ENCODE measurements around the gene ELFN1. TPM values are rescaled to one million over a fixed set of nuclear protein-coding genes. Genes with fewer than 3 reads are reported as not detected.

The ELFN1 gene
- total and polyA plus RNA-seq, 5 donors from 2014 or later, result not detected

DNA sequence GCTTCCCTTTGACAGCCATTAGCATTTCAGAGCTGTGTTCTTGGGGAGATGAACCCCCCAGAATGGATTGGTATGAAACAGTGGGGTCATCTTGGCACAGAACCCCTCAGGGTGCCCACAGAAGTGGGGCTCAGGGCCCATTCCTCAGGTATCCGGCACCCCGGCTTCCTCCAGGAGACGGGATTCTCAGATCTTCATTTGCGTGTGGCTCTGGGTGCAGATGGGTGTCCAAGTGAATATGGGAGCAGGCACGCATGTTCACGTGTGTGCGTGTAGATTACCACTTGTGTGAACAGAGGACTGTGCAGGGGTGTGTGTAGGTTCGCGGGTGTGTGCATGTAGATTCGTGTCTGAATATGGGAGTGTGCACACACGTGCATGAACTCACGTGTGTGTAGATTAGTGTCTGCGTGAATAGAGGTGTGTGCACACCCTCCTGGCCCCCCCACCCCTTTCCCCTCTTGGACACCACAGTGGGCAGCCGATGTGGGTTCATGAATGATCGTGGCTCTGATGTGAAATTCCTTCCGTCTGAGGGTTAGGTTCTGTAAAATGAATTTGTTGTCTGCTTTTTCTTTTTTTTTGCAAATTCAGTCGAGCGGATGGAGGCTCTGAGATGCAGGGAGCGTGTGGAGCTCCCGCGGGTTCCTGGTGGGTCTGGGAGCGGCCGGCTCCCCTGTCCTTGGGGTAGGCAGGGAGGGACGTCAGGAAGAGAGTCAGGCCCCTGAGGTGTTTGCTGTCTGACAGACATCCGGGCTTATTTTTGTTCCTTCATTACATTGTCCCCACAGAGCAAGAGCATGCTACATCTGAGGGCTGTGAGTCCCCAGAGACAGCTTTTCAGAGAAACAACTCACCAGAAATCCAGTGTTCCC is 7.4 kb downstream of the ELFN1 start:
- no peaks in the 10 kb centered on the region for H3K4me1 Mint-ChIP-seq
- no peak overlapping the region for H3K4me3 ChIP-seq (ENCODE audit: low read depth, low read length)
- H3K36me3 Mint-ChIP-seq, result no peaks in the 10 kb centered on the region
- no peaks in the 10 kb centered on the region for H3K27me3 ChIP-seq (ENCODE audit: control insufficient read depth, insufficient read depth, low read length)
- ATAC-seq (ENCODE audit: low read depth in 2 of 2) (no peak), DNase-seq (no peak)
- H3K36me3 ChIP-seq (ENCODE audit: control insufficient read depth, insufficient read depth, low read length), result no peaks in the 10 kb centered on the region
- no peak overlapping the region for H3K27ac ChIP-seq (ENCODE audit: insufficient read depth, low read length, poor library complexity, severe bottlenecking)
- no peaks in the 10 kb centered on the region for H3K4me1 ChIP-seq (ENCODE audit: control insufficient read depth, insufficient read depth, low read length, poor library complexity, severe bottlenecking)
- H3K9me3 Mint-ChIP-seq, result peaks cover 0 to 2% (median 0%) of the 10 kb centered on the region in 7 donors
- no peak overlapping the region for H3K4me3 Mint-ChIP-seq
- no peaks in the 10 kb centered on the region for H3K9me3 ChIP-seq (ENCODE audit: control insufficient read depth in 2 of 2, low read length in 2 of 2)
- no peak overlapping the region for H3K27ac Mint-ChIP-seq
- peaks cover 15% of the 10 kb centered on the region for H3K27me3 Mint-ChIP-seq

DNA sequence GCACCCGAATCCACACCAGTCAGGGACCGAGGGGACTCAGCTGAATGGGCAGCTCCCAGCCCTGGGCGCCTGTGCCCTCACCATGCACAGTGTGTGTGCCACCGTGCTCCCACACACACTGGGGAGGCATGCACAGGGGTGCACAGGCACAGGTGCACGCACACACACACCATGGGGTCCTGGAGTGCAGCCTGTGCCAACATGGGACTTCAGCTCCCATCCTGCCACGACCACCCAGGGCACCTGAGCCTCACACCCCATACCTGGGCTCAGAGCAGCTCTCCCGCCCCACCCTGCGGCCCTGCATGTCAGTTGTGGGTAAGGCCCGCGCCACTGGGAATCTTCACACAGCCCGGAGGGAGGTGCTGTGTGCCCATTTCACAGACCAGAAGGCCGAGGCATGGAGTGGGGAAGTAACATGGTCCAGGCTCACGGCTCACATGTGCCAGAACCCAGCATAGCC is 8.0 kb downstream of the ELFN1 start:
- Mint-ChIP-seq H3K9me3 (peaks cover 0 to 8% (median 3%) of the 10 kb centered on the region in 7 donors), H3K27me3 (peaks cover 12% of the 10 kb centered on the region), H3K4me3 (no peak overlapping the region), H3K27ac (no peak overlapping the region), H3K4me1 (no peaks in the 10 kb centered on the region), H3K36me3 (no peaks in the 10 kb centered on the region)
- no peak for DNase-seq
- H3K27me3 ChIP-seq (ENCODE audit: control insufficient read depth, insufficient read depth, low read length), result no peaks in the 10 kb centered on the region
- no peaks in the 10 kb centered on the region for H3K4me1 ChIP-seq (ENCODE audit: control insufficient read depth, insufficient read depth, low read length, poor library complexity, severe bottlenecking)
- H3K4me3 ChIP-seq (ENCODE audit: low read depth, low read length), result no peak overlapping the region
- ATAC-seq (ENCODE audit: low read depth in 2 of 2), result no peak
- no peak overlapping the region for H3K27ac ChIP-seq (ENCODE audit: insufficient read depth, low read length, poor library complexity, severe bottlenecking)
- no peaks in the 10 kb centered on the region for H3K9me3 ChIP-seq (ENCODE audit: control insufficient read depth in 2 of 2, low read length in 2 of 2)
- no peaks in the 10 kb centered on the region for H3K36me3 ChIP-seq (ENCODE audit: control insufficient read depth, insufficient read depth, low read length)

DNA sequence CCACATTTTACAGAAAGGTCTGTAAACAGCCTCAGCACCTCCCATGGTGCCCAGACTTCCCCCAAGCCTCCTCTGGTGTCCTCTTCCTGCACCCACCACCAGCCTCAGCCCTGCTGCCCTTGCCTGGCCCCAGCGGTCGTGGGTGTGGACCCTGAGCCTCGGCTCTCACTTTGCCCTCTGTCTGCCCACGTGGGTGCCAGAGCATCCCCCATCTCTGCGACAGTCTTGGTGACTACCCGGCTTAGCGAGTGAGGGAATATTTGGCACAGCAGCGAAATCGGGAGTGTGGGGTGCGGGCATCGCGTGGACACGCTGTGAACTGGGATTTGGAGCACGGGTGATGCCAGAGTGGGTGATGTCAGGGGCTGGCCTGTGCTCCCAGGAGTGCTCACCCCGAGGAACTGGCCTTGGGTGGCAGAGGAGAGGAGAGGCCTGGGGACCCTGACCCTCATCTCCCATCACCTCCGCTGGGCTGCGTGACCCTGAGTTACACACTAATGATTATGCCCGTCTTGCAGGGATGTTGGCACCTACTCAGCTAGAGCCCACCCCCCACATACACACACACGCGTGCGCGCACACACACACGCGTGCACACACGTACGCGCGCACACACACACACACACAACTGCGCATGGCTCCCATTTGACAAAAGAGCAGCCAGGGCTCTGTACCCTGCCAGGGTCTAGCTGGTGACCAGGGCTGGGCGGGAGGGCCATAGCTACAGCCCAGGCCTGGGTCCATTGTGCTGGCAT is 8.7 kb downstream of the ELFN1 start:
- Histone ChIP-seq H3K4me1 (ENCODE audit: control insufficient read depth, insufficient read depth, low read length, poor library complexity, severe bottlenecking) (no peaks in the 10 kb centered on the region), H3K4me3 (ENCODE audit: low read depth, low read length) (no peak overlapping the region), H3K9me3 (ENCODE audit: control insufficient read depth in 2 of 2, low read length in 2 of 2) (peaks cover 0 to 2% of the 10 kb centered on the region in 2 experiments), H3K36me3 (ENCODE audit: control insufficient read depth, insufficient read depth, low read length) (no peaks in the 10 kb centered on the region), H3K27ac (ENCODE audit: insufficient read depth, low read length, poor library complexity, severe bottlenecking) (no peak overlapping the region), H3K27me3 (ENCODE audit: control insufficient read depth, insufficient read depth, low read length) (no peaks in the 10 kb centered on the region)
- Mint-ChIP-seq H3K4me1 (no peaks in the 10 kb centered on the region), H3K27ac (no peak overlapping the region), H3K9me3 (peaks cover 0 to 12% (median 5%) of the 10 kb centered on the region in 7 donors), H3K27me3 (peaks cover 12% of the 10 kb centered on the region), H3K36me3 (no peaks in the 10 kb centered on the region), H3K4me3 (no peak overlapping the region)
- no peak for ATAC-seq (ENCODE audit: low read depth in 2 of 2)
- DNase-seq, result no peak

DNA sequence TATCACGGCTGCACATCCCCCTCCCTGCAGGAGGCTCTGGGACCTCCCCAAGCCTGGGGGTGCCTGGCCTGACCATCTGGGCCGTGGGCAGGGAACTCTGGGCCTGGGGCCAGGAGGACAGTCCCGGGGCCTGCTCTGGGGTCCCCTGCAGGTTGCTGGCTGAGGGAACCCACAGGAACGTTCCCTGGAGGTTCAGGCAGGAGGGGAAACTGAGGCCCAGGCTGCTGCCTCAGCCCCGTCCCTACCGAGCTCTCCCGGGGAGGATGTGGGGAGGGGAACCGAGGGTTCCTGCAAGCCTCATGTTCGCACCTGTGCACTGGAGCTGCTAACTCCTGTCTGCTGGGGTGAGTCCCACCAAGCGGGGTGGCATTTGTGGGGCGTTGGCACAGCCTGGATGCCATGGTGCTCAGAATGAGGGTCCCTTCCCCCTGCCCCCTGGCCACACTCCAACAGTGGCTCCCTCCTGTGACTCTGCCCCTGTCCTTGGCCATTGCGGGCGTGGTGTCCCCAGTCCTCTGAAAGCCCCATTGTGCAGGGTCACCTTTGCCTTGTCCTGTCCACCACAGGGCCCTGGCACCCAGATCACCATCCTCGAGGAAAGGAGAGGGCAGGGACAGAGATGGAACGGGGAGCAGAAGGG is 9.4 kb downstream of the ELFN1 start:
- Histone ChIP-seq H3K9me3 (ENCODE audit: control insufficient read depth in 2 of 2, low read length in 2 of 2) (peaks cover 7 to 9% of the 10 kb centered on the region in 2 experiments), H3K4me1 (ENCODE audit: control insufficient read depth, insufficient read depth, low read length, poor library complexity, severe bottlenecking) (no peaks in the 10 kb centered on the region), H3K36me3 (ENCODE audit: control insufficient read depth, insufficient read depth, low read length) (no peaks in the 10 kb centered on the region), H3K27me3 (ENCODE audit: control insufficient read depth, insufficient read depth, low read length) (no peaks in the 10 kb centered on the region), H3K27ac (ENCODE audit: insufficient read depth, low read length, poor library complexity, severe bottlenecking) (no peak overlapping the region), H3K4me3 (ENCODE audit: low read depth, low read length) (no peak overlapping the region)
- H3K4me1 Mint-ChIP-seq, result no peaks in the 10 kb centered on the region
- no peaks in the 10 kb centered on the region for H3K36me3 Mint-ChIP-seq
- H3K27me3 Mint-ChIP-seq, result peaks cover 17% of the 10 kb centered on the region
- H3K9me3 Mint-ChIP-seq, result peaks cover 0 to 17% (median 8%) of the 10 kb centered on the region in 7 donors
- no peak overlapping the region for H3K27ac Mint-ChIP-seq
- DNase-seq, result no peak
- H3K4me3 Mint-ChIP-seq, result no peak overlapping the region
- ATAC-seq (ENCODE audit: low read depth in 2 of 2), result no peak

DNA sequence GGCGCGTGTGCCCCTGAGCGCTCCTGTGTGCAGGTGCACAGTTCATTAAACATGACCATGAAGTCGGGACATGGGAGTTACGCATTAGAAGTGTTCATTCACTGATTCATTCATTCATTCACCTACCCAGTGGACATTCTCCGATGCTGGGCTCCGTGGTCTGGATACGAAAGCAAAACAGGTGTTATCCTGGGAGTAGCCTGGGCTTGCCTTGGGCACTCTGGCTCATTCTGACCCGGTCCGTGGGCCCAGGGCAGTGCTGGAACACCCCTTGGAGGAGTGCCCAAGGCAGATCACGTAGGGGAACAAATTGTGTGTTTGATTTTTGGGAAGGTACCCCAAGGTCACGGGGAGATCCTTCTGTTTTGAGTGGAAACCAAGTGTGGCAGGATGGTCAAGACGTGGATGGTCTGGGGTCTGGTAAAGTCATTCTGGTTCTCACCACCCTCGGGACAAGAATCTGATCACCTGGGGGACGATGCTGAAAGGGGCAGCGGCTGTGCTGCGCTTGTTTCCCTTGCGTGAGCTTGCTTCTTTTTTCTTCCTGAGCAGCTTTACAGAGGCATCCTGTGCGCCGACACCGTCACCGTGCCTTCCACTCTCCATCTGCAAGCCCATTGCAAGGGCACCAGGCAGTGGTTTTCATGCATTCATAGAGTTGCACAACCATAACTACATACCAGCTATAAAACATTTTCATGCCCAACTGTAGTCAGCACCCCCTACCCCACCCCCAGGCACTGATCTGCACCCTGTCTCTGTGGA is 10.1 kb downstream of the ELFN1 start:
- no peak overlapping the region for H3K4me3 Mint-ChIP-seq
- H3K27ac ChIP-seq (ENCODE audit: insufficient read depth, low read length, poor library complexity, severe bottlenecking), result no peak overlapping the region
- H3K27ac Mint-ChIP-seq, result no peak overlapping the region
- H3K36me3 Mint-ChIP-seq, result no peaks in the 10 kb centered on the region
- no peak overlapping the region for H3K4me3 ChIP-seq (ENCODE audit: low read depth, low read length)
- H3K4me1 ChIP-seq (ENCODE audit: control insufficient read depth, insufficient read depth, low read length, poor library complexity, severe bottlenecking), result no peaks in the 10 kb centered on the region
- H3K9me3 Mint-ChIP-seq, result peaks cover 0 to 22% (median 11%) of the 10 kb centered on the region in 7 donors
- peaks cover 18% of the 10 kb centered on the region for H3K27me3 Mint-ChIP-seq
- no peak for ATAC-seq (ENCODE audit: low read depth in 2 of 2)
- H3K36me3 ChIP-seq (ENCODE audit: control insufficient read depth, insufficient read depth, low read length), result no peaks in the 10 kb centered on the region
- H3K9me3 ChIP-seq (ENCODE audit: control insufficient read depth in 2 of 2, low read length in 2 of 2), result peaks cover 11 to 12% of the 10 kb centered on the region in 2 experiments
- DNase-seq, result no peak
- no peaks in the 10 kb centered on the region for H3K4me1 Mint-ChIP-seq
- peaks cover 2% of the 10 kb centered on the region for H3K27me3 ChIP-seq (ENCODE audit: control insufficient read depth, insufficient read depth, low read length)

DNA sequence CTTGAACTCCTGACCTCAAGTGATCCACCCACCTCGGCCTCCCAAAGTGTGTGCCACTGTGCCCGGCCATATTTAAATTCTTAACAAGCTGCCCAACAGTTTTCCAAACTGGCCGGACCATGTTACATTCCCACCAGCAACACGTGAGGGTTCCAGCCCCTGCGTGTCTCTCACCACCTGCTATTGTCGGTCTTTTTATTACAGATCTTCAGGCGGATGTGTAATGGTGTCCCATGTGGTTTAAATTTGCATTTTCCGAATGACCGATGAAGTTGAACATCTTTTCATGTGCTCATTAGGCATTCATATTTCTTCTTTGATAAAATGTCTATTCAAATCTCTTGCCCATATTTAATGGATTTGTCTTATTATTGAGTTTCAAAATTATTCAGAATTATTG is 11.5 kb downstream of the ELFN1 start:
- Histone ChIP-seq H3K4me1 (ENCODE audit: control insufficient read depth, insufficient read depth, low read length, poor library complexity, severe bottlenecking) (no peaks in the 10 kb centered on the region), H3K27me3 (ENCODE audit: control insufficient read depth, insufficient read depth, low read length) (peaks cover 8% of the 10 kb centered on the region), H3K4me3 (ENCODE audit: low read depth, low read length) (no peak overlapping the region), H3K9me3 (ENCODE audit: control insufficient read depth in 2 of 2, low read length in 2 of 2) (peaks cover 14% of the 10 kb centered on the region in 2 experiments), H3K36me3 (ENCODE audit: control insufficient read depth, insufficient read depth, low read length) (no peaks in the 10 kb centered on the region), H3K27ac (ENCODE audit: insufficient read depth, low read length, poor library complexity, severe bottlenecking) (no peak overlapping the region)
- ATAC-seq (ENCODE audit: low read depth in 2 of 2) (no peak), DNase-seq (no peak)
- Mint-ChIP-seq H3K36me3 (no peaks in the 10 kb centered on the region), H3K27me3 (peaks cover 26% of the 10 kb centered on the region), H3K4me3 (no peak overlapping the region), H3K4me1 (no peaks in the 10 kb centered on the region), H3K27ac (no peak overlapping the region), H3K9me3 (peaks cover 4 to 29% (median 13%) of the 10 kb centered on the region in 7 donors)

DNA sequence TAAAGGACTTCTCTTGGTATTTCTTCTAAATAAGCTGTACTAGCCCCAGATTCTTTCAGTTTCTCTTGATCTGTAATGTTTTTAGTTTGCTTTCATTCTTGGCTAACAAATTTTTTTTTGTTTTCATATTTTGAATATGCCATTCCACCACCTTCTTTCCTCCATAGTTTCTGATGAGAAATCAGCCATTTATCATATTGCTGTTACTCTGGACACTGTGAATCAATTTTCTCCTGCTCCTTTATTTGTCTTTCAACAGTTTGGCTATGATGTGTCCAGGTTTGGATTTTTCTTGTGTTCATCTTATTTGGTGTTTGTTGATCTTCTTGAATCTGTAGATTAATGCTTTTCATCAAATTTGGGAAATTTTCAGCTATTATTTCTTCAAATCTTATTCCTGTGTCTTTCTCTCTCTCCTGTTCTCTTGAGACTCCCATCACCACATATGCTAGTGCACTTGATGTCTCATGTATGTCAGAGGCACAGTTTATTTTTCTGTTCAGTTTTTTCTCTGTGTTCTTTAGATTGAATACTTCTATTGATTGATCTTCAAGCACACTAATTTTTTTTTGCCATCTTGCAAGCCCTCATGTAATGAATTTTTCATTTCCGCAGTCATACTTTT is 15.0 kb downstream of the ELFN1 start:
- Histone ChIP-seq H3K4me3 (ENCODE audit: low read depth, low read length) (no peak overlapping the region), H3K4me1 (ENCODE audit: control insufficient read depth, insufficient read depth, low read length, poor library complexity, severe bottlenecking) (no peaks in the 10 kb centered on the region), H3K27ac (ENCODE audit: insufficient read depth, low read length, poor library complexity, severe bottlenecking) (no peak overlapping the region), H3K36me3 (ENCODE audit: control insufficient read depth, insufficient read depth, low read length) (no peaks in the 10 kb centered on the region), H3K27me3 (ENCODE audit: control insufficient read depth, insufficient read depth, low read length) (peaks cover 8% of the 10 kb centered on the region), H3K9me3 (ENCODE audit: control insufficient read depth in 2 of 2, low read length in 2 of 2) (peaks cover 14% of the 10 kb centered on the region in 2 experiments)
- Mint-ChIP-seq H3K27me3 (peaks cover 33% of the 10 kb centered on the region), H3K27ac (no peak overlapping the region), H3K4me1 (no peaks in the 10 kb centered on the region), H3K4me3 (no peak overlapping the region), H3K9me3 (peaks cover 5 to 36% (median 13%) of the 10 kb centered on the region in 7 donors), H3K36me3 (no peaks in the 10 kb centered on the region)
- no peak for DNase-seq
- no peak for ATAC-seq (ENCODE audit: low read depth in 2 of 2)
